GM20431 (cell line): ENCODE measurements around the gene ZNF132.
"Not testable (repeated sequence)": the region's sequence is repeated elsewhere in the genome, so short reads cannot be mapped to it uniquely, and the experiment has no call there.

ENCODE experiments used
- in situ Hi-C: fragments of 300-500 bp; cut with MseI, MboI; formaldehyde crosslinking; loops from one replicate; pipeline ENCODE4 v1.15.0; 2020; ENCODE audit warnings: low sequenced_read_pairs; ENCODE audit not compliant: unreplicated experiment

ZNF132 gene

GRCh38 chr19:58439576-58440554 is at the start of gene ZNF132:
Gene ZNF132, minus strand, starts transcription at chr19:58440153. Its CDS starts 332 bp downstream, at chr19:58439821.
- in situ Hi-C loops: no loop called here

DNA sequence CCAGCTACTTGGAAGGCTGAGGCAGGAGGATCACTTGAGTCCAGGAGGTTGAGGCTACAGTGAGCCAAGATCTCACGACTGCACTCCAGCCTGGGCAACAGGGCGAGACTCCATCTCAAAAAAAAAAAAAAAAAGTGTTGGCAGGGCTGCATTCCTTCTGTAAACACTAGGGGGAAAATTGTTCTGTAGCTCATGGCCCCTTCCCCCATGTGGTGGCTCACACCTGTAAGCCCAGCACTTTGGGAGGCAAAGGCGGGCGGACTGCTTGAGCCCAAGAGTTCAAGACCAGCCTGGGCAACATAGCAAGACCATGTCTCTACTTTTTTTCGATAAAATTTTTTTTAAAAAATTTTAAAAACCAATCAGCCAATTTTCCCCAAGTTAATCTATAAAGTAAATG is 44.4 kb upstream of the ZNF132 start:
- in situ Hi-C loops: not testable (repeated sequence)

DNA sequence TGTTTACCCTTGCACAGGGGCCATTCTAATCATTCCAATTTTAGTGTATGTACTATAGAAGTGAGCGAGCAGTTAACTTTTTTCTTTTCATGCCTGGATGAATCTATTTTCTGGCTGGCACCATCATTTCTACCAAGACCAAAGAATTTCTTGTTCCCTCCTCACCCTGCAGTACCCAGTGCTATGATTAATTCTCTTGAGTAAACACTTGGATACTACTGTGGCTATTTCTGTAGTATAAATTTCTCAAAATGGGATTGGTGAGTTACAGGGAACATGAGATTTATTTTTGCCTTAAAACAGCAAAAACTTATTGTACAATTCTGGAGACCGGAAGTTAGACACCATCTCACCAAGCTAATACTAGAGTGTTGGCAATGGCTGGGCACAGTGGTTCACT is 43.8 kb upstream of the ZNF132 start:
- in situ Hi-C loops: no loop called here

DNA sequence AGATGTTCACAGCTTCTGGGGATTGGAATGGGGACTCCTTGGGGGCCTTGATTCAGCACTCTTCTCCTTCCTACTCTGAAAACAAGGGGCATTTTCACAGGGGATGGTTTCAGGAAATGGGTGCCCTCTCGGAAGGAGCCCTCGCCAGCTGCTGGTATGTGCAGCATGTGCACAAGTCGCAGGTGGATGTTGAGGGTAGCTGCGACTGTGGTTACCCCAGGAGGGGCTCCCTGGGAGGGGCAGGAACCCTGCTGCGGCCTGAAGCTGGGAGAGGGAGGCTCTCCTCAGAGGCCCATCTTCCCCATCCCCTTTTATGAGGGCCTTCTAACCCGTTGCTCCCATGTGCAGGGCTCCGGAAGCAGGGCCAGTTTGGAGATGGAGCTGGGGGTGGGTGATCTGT is 42.4 kb upstream of the ZNF132 start:
- in situ Hi-C loops: no loop called here

DNA sequence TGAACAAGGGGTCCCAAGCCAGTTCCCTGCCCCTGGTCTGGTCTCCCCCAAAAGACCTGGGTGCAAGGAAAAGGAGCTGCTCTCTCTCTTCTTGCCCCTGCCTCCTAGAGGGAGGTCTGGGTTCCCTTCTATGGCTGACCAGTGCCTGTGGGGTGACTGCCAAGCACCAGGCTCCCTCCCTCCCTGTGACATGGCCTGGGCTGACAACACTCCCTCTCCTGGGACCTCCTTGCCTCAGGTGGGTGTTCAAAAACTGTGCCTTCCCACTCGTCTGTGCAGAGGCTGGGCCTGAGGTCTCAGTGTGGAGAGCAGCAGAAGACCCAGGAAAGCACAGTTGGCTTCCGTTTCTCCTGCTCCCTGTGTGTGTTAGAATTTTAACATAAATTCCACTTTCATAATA is 40.9 kb upstream of the ZNF132 start:
- in situ Hi-C loops: no loop called here

GRCh38 chr19:58480481-58480830 is 40.5 kb upstream of the ZNF132 start:
- in situ Hi-C loops: no loop called here

GRCh38 chr19:58479736-58480480 is 40.0 kb upstream of the ZNF132 start:
- in situ Hi-C loops: no loop called here

- in situ Hi-C loops: no loop called here
Observed at GRCh38 chr19:58479303-58479702, 39.4 kb upstream of the ZNF132 start.

DNA sequence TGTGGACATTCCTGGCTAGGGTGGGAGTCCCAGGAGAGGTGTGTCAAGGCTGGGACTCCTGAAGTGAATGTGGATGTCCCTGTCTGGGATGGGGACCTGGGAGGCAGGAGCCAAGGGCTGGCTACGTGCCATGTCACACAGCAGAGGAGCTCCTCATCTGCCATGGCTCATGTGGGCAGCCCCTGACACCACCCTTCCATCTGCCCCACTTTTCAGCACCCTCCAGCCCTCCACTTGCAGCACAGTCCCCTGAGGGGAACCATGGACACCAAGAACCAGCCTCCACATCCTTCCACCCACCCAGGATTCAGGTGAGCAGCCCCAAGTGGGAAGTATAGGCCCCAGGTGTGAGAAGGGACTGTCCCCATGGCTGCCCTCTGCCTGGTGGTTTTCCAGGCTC is 37.9 kb upstream of the ZNF132 start:
- in situ Hi-C loops: no loop called here

DNA sequence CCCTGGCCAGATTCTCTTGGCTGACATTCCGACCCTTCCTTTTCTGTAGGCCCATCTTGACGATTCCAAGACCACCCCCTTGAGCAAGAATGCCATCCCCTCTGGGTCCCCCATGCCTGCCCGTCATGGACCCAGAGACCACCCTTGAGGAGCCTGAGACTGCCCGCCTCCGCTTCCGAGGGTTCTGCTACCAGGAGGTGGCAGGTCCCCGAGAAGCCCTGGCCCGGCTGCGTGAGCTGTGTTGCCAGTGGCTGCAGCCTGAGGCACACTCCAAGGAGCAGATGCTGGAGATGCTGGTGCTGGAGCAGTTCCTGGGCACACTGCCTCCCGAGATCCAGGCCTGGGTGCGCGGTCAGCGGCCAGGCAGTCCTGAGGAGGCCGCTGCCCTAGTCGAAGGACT is 37.2 kb upstream of the ZNF132 start:
- in situ Hi-C loops: no loop called here

- in situ Hi-C loops: no loop called here
Observed at GRCh38 chr19:58476498-58477015, 36.6 kb upstream of the ZNF132 start.

DNA sequence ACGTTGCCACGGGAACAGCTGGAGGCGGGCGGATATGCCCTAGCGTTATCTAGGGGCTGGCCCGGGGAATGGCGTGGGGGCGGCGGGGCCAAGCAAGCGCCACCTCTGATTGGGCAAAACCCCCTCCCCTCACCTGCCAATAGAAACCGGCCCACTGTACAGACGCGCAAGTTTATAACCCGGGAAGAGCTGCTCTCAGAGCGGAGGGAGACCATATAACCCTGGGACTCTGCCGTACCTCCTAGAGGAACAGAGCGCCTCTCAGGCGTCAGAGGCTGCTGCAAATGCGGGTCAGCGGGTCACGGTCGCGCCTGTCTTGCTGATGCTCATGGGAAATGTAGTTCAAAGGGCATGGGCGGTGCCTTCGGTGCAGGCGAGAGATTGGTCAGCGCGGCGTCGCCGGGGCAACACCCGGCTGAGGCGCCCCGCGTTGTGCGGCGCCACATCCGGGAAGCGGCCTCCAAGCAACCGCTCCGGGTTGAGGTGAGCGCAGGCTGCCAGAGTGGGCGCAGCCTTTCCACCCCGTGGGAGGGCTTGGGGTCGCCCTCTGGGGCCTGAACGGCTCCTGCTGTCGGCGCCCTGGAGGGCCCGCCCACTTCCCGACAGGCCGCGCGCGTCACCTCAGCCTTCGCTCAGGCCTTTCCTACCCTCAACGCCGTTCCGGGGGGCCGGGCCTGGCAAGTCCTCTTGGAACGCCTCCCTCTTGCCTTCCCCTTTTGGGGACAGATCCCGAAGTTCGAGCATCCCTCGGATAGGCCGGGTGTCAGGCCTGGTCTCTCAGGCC is 36.0 kb upstream of the ZNF132 start, which contains the start of gene ZNF446:
ZNF446 (plus strand) TSS at position 639 of the 784 bp plus-strand sequence. CDS start 867 bp downstream, outside the sequence.
- in situ Hi-C loops: no loop called here

DNA sequence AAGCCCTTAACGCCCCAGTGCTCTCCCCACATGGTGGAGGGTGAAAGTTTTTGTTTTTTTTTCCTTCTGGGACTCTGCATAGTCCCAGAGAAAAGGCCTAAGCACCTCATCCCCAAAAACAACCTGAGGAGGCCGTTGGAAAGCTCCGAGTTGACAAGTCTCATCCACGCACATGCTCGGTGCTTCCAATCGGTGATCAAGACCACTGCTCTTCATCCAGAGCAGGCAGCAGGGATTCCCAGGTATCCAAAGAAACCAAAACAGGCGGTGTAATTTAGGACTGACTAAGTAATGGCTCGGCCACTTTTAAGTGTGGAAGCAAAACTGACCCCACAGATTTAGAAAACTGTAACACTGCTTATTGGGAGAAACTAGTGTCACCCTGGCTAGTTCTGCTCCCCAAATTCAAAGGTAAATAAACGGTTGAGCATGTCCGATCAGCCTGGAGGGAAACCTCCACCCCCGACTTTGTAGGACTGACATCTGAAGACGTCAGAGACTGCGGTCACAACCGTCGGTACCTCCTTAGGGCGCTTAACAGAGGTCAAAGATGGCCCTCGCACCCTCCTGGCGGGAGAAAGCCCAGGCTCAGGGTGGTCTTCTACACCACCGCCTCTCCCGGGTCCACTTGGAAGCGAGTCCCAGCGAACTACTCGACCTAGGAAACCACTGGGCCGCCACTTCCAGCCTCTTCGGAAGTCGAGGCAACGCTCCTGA is 35.2 kb upstream of the ZNF132 start:
- in situ Hi-C loops: no loop called here

GRCh38 chr19:58474291-58474996 is 34.5 kb upstream of the ZNF132 start:
- in situ Hi-C loops: no loop called here

DNA sequence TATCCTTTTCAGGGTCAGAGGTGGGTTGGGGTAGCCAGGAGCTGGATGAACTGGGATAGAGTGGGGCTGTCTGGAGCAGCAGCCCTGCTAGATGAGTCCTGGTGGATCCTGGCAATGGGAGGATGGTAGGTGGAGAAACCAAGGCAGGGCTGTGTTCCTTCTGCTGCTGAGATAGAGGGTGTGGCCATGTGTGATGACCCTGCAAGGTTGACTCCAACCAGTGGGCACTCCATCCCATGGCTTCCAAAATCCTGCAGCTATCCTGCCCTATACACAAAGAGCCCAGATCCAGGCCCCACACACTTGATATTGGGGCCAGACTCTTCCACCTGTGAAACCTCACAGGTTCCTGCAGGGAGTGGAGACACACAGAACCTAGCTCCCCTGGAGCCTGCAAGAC is 33.8 kb upstream of the ZNF132 start:
- in situ Hi-C loops: no loop called here

GRCh38 chr19:58471736-58472135 is 31.8 kb upstream of the ZNF132 start:
- in situ Hi-C loops: no loop called here

DNA sequence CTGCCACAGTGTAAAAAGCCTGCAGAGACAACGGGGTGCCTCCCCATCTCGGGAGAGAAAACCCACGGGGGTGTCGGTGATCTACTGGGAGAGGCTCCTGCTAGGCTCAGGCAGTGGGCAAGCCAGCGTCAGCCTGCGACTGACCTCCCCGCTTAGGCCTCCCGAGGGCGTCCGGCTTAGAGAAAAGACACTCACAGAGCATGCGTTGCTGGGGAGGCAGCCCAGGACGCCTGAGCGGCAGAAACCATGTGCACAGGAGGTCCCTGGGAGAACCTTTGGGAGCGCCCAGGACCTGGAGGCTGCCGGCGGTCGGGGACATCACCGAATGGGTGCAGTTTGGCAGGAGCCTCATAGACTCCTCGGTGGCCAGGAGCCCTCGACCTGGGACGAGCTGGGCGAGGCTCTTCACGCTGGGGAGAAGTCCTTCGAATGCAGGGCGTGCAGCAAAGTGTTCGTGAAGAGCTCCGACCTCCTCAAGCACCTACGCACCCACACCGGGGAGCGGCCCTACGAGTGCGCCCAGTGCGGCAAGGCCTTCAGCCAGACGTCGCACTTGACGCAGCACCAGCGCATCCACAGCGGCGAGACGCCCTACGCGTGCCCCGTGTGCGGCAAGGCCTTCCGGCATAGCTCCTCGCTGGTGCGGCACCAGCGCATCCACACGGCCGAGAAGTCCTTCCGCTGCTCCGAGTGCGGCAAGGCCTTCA is 31.0 kb upstream of the ZNF132 start:
- in situ Hi-C loops: not testable (repeated sequence)

DNA sequence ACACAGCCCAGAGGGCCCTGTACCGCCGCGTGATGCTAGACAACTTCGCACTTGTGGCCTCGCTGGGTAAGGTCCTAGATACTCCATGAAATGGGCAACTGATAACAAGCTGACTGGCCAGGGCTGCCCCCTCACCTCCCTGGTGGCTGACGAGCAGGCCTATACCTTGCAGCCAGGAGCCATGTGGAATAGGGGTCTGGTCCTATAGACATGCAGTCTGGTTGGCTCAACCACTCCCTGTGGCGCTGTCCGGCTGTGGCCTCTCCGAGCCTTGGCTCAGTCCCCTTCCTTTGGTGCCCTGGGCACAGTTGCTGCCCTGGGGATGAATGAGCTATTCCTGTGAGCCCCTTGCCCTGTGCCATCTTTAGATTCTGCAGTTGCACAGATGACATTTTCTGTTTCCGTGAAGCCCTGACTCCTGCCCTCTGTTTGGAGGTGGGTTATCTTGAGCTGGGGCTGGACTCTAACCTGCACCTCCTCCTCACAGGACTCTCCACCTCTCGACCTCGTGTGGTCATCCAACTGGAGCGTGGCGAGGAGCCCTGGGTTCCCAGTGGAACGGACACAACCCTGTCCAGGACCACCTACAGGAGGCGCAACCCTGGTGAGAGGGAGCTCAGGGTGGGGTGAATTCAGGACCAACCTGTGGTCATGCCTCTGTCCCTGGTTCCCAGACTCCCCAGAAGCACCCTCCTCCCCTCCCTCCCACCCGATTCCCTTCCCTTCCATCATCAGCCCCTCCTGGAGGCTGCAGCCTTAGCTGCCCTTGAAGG is 29.5 kb upstream of the ZNF132 start:
- in situ Hi-C loops: no loop called here
